Central memory CD8-positive, alpha-beta T cell (primary cell): Measurements from ENCODE around the gene KCNN2.
"Not testable (repeated sequence)": the region's sequence is repeated elsewhere in the genome, so short reads cannot be mapped to it uniquely, and the experiment has no call there.

Source experiments
- ATAC-seq: fragments of 150-1000 bp; cut with Tn5 transposase; replicated peaks from 2 replicates; pipeline ENCODE4 v1.10.0; 2022; ENCODE audit warnings: mild to moderate bottlenecking, moderate FRiP score, moderate number of reproducible peaks; ENCODE audit not compliant: poor library complexity, severe bottlenecking; ENCODE audit errors: extremely low read depth
- DNase-seq, 2 donors: peaks; one replicate each; pipeline ENCODE4 v3.0.0; 2021; ENCODE audit warnings: low spot score in 2 of 2
- H3K27ac Mint-ChIP-seq: one replicate; pipeline ENCODE4 v1.8.0; 2022; ENCODE audit warnings: low read depth, mild to moderate bottlenecking, moderate library complexity, mixed read lengths
- H3K27me3 Mint-ChIP-seq: one replicate; pipeline ENCODE4 v1.8.0; 2022; ENCODE audit warnings: mixed read lengths
- H3K36me3 Mint-ChIP-seq: one replicate; pipeline ENCODE4 v1.8.0; 2022; ENCODE audit warnings: mild to moderate bottlenecking, moderate library complexity, mixed read lengths; ENCODE audit not compliant: insufficient read depth
- H3K4me1 Mint-ChIP-seq: one replicate; pipeline ENCODE4 v1.8.0; 2022; ENCODE audit warnings: mixed read lengths
- H3K4me3 Mint-ChIP-seq: one replicate; pipeline ENCODE4 v1.8.0; 2022; ENCODE audit warnings: mild to moderate bottlenecking, moderate library complexity, mixed read lengths
- H3K9me3 Mint-ChIP-seq: one replicate; pipeline ENCODE4 v1.8.0; 2022; ENCODE audit warnings: mixed read lengths

Gene KCNN2

GRCh38 chr5:114412510-114413171, 50.8 kb downstream of the KCNN2 start:
- H3K4me1 Mint-ChIP-seq = no peaks in the 10 kb centered on the region
- DNase-seq = no peak
- ATAC-seq = no peak
- H3K27ac Mint-ChIP-seq = no peak overlapping the region
- H3K9me3 Mint-ChIP-seq = no peaks in the 10 kb centered on the region
- H3K27me3 Mint-ChIP-seq = no peaks in the 10 kb centered on the region
- no peaks in the 10 kb centered on the region for H3K36me3 Mint-ChIP-seq
- no peak overlapping the region for H3K4me3 Mint-ChIP-seq

GRCh38 chr5:114415760-114416159, 53.9 kb downstream of the KCNN2 start:
- H3K4me3 Mint-ChIP-seq = no peak overlapping the region
- no peaks in the 10 kb centered on the region for H3K36me3 Mint-ChIP-seq
- DNase-seq (no peak), ATAC-seq (no peak)
- no peaks in the 10 kb centered on the region for H3K27me3 Mint-ChIP-seq
- H3K4me1 Mint-ChIP-seq = no peaks in the 10 kb centered on the region
- H3K27ac Mint-ChIP-seq = no peak overlapping the region
- H3K9me3 Mint-ChIP-seq = no peaks in the 10 kb centered on the region

- no peaks in the 10 kb centered on the region for H3K4me1 Mint-ChIP-seq
- H3K9me3 Mint-ChIP-seq = no peaks in the 10 kb centered on the region
- no peak for DNase-seq
- H3K36me3 Mint-ChIP-seq = no peaks in the 10 kb centered on the region
- no peak overlapping the region for H3K27ac Mint-ChIP-seq
- no peak for ATAC-seq
- no peaks in the 10 kb centered on the region for H3K27me3 Mint-ChIP-seq
- H3K4me3 Mint-ChIP-seq = no peak overlapping the region
These were observed 54.4 kb downstream of the KCNN2 start for GRCh38 chr5:114416254-114416653.

- no peaks in the 10 kb centered on the region for H3K9me3 Mint-ChIP-seq
- no peak overlapping the region for H3K27ac Mint-ChIP-seq
- DNase-seq = no peak
- ATAC-seq = no peak
- no peaks in the 10 kb centered on the region for H3K27me3 Mint-ChIP-seq
- no peak overlapping the region for H3K4me3 Mint-ChIP-seq
- H3K4me1 Mint-ChIP-seq = no peaks in the 10 kb centered on the region
- H3K36me3 Mint-ChIP-seq = no peaks in the 10 kb centered on the region
These were observed 55.6 kb downstream of the KCNN2 start for GRCh38 chr5:114417519-114417918.

GRCh38 chr5:114418176-114419066, 56.6 kb downstream of the KCNN2 start:
- Mint-ChIP-seq H3K4me3 (no peak overlapping the region), H3K36me3 (no peaks in the 10 kb centered on the region), H3K27me3 (no peaks in the 10 kb centered on the region), H3K4me1 (no peaks in the 10 kb centered on the region), H3K9me3 (no peaks in the 10 kb centered on the region), H3K27ac (no peak overlapping the region)
- DNase-seq (no peak), ATAC-seq (no peak)

- H3K4me3 Mint-ChIP-seq = no peak overlapping the region
- no peaks in the 10 kb centered on the region for H3K4me1 Mint-ChIP-seq
- DNase-seq = no peak
- no peak for ATAC-seq
- H3K27ac Mint-ChIP-seq = no peak overlapping the region
- no peaks in the 10 kb centered on the region for H3K27me3 Mint-ChIP-seq
- H3K36me3 Mint-ChIP-seq = no peaks in the 10 kb centered on the region
- H3K9me3 Mint-ChIP-seq = no peaks in the 10 kb centered on the region
These were observed 57.2 kb downstream of the KCNN2 start for GRCh38 chr5:114419067-114419388.

GRCh38 chr5:114419959-114420358, 58.1 kb downstream of the KCNN2 start:
- DNase-seq (no peak), ATAC-seq (no peak)
- H3K4me1 Mint-ChIP-seq = no peaks in the 10 kb centered on the region
- H3K4me3 Mint-ChIP-seq = no peak overlapping the region
- H3K9me3 Mint-ChIP-seq = no peaks in the 10 kb centered on the region
- no peaks in the 10 kb centered on the region for H3K27me3 Mint-ChIP-seq
- no peak overlapping the region for H3K27ac Mint-ChIP-seq
- H3K36me3 Mint-ChIP-seq = no peaks in the 10 kb centered on the region

GRCh38 chr5:114427204-114427603, 65.3 kb downstream of the KCNN2 start:
- no peaks in the 10 kb centered on the region for H3K27me3 Mint-ChIP-seq
- ATAC-seq (no peak), DNase-seq (no peak)
- no peaks in the 10 kb centered on the region for H3K36me3 Mint-ChIP-seq
- H3K9me3 Mint-ChIP-seq = no peaks in the 10 kb centered on the region
- H3K4me1 Mint-ChIP-seq = no peaks in the 10 kb centered on the region
- no peak overlapping the region for H3K4me3 Mint-ChIP-seq
- no peak overlapping the region for H3K27ac Mint-ChIP-seq

GRCh38 chr5:114430532-114430931, 68.7 kb downstream of the KCNN2 start:
- DNase-seq = no peak
- H3K36me3 Mint-ChIP-seq = no peaks in the 10 kb centered on the region
- H3K4me1 Mint-ChIP-seq = no peaks in the 10 kb centered on the region
- no peak overlapping the region for H3K27ac Mint-ChIP-seq
- H3K9me3 Mint-ChIP-seq = peaks cover 6% of the 10 kb centered on the region
- H3K4me3 Mint-ChIP-seq = no peak overlapping the region
- no peak for ATAC-seq
- H3K27me3 Mint-ChIP-seq = no peaks in the 10 kb centered on the region

- DNase-seq, ATAC-seq, H3K27me3 Mint-ChIP-seq, H3K27ac Mint-ChIP-seq, H3K9me3 Mint-ChIP-seq, H3K36me3 Mint-ChIP-seq, H3K4me3 Mint-ChIP-seq, H3K4me1 Mint-ChIP-seq: not testable (repeated sequence)
These were observed 70.8 kb downstream of the KCNN2 start for GRCh38 chr5:114432684-114433083.

GRCh38 chr5:114434396-114435219, 72.7 kb downstream of the KCNN2 start:
- Mint-ChIP-seq H3K27ac (no peak overlapping the region), H3K27me3 (no peaks in the 10 kb centered on the region)
- ATAC-seq = no peak

GRCh38 chr5:114435220-114435481, 73.3 kb downstream of the KCNN2 start:
- H3K27ac Mint-ChIP-seq = no peak overlapping the region
- no peaks in the 10 kb centered on the region for H3K4me1 Mint-ChIP-seq
- ATAC-seq (no peak), DNase-seq (no peak)
- H3K9me3 Mint-ChIP-seq = peaks cover 8% of the 10 kb centered on the region
- H3K4me3 Mint-ChIP-seq = no peak overlapping the region
- no peaks in the 10 kb centered on the region for H3K27me3 Mint-ChIP-seq
- no peaks in the 10 kb centered on the region for H3K36me3 Mint-ChIP-seq

More at GRCh38 chr5:114434396-114435219, 72.7 kb downstream of the KCNN2 start:
- DNase-seq = no peak
- H3K36me3 Mint-ChIP-seq = no peaks in the 10 kb centered on the region
- H3K4me3 Mint-ChIP-seq = no peak overlapping the region
- H3K4me1 Mint-ChIP-seq = no peaks in the 10 kb centered on the region
- H3K9me3 Mint-ChIP-seq = peaks cover 6% of the 10 kb centered on the region

GRCh38 chr5:114435885-114436299, 74.0 kb downstream of the KCNN2 start:
- no peaks in the 10 kb centered on the region for H3K27me3 Mint-ChIP-seq
- peaks cover 11% of the 10 kb centered on the region for H3K9me3 Mint-ChIP-seq
- no peak for DNase-seq
- no peak overlapping the region for H3K4me3 Mint-ChIP-seq
- no peak overlapping the region for H3K27ac Mint-ChIP-seq
- no peaks in the 10 kb centered on the region for H3K36me3 Mint-ChIP-seq
- ATAC-seq = no peak
- no peaks in the 10 kb centered on the region for H3K4me1 Mint-ChIP-seq
